Coronary artery (tissue), 2 donors: ENCODE measurements around the gene ANKRD2.

ENCODE experiments used
- DNase-seq: peaks from one replicate; pipeline ENCODE4 v3.0.0-alpha.2; 2017; ENCODE audit warnings: low spot score
- H3K27ac ChIP-seq, 2 donors: fragments of 200-600 bp; sonication (generic); one replicate each; pipeline ENCODE4 v1.5.1; 2016 to 2019
- H3K4me3 ChIP-seq: fragments of 200-600 bp; sonication (generic); 2 replicates; pipeline ENCODE4 v1.5.1; 2016; ENCODE audit warnings: mild to moderate bottlenecking, moderate library complexity
- TF ChIP-seq, protein P1 (sequence below): fragments of 200-600 bp; sonication (generic); IDR thresholded peaks from one replicate; pipeline ENCODE4 v1.5.1; 2019; ENCODE audit warnings: antibody characterized with exemption

The ANKRD2 gene

DNA sequence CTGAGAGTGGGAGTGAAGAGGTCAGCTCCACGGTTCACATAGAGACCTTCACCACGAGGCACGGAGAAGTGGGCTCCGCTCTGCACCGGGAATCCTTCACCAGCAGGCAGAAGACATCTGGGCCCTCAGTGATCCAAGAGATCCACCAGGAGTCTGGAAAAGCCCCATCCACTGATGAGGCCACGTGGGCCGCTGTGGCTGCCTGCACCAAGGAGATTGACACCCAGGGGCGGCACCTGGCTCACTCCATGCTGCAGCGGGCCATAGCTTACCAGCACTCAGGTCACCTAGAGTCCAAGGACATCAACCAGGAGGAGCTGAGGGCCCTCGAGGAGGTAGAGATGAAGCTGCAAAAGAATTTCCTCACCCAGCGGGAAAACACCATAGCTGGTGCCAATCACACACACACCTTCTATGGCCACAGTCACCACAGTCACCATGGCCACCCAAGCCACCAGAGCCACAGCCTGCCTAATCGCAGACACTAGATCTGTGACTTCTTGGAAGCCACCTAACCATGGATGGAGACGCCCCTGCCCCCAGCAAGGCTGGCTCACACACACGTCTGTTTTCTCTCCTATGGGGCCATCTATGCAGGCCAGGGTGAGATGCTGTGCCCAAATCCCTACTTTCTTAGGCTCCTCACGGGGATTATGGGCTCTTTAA lies 17.6 kb downstream of the ANKRD2 start:
- no peak overlapping the region for H3K4me3 ChIP-seq
- DNase-seq = no peak
- TF ChIP-seq, protein P1, sequence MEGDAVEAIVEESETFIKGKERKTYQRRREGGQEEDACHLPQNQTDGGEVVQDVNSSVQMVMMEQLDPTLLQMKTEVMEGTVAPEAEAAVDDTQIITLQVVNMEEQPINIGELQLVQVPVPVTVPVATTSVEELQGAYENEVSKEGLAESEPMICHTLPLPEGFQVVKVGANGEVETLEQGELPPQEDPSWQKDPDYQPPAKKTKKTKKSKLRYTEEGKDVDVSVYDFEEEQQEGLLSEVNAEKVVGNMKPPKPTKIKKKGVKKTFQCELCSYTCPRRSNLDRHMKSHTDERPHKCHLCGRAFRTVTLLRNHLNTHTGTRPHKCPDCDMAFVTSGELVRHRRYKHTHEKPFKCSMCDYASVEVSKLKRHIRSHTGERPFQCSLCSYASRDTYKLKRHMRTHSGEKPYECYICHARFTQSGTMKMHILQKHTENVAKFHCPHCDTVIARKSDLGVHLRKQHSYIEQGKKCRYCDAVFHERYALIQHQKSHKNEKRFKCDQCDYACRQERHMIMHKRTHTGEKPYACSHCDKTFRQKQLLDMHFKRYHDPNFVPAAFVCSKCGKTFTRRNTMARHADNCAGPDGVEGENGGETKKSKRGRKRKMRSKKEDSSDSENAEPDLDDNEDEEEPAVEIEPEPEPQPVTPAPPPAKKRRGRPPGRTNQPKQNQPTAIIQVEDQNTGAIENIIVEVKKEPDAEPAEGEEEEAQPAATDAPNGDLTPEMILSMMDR = no peak
- H3K27ac ChIP-seq = no peak overlapping the region

DNA sequence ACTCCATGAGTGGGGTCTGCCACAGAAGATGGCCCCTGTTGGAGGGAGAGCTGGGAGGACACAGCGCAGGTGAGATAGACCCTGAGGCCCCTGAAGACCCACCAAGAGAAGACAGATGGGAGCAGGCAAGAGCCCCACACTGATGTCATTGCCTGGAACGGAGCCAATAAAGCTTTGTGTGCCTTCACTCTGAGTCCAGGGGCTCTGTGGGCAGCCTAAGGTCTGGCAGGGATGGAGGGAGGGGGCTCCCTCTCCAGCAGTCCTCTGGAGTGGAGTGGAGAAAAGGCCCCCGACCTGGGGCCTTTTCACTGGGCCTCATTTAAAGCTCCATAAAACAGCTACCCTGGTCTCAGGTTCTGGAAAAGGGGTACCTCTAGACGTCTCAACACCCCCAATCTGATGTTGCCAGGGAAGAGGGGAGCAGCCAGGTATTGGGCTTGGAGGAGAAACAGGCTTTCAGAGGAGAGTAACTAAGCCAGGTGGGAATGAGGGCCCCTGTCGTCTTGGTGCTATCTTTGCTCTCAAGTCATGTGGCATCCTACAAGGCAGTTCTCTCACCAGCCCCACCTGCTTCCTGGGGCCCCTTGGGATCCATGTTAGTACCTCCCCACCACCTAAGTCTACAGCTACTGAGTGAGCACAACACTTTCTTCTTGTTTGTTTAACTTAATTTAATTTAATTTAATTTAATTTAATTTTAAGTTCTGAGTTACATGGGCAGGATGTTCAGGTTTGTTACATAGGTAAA lies 18.3 kb downstream of the ANKRD2 start:
- DNase-seq = no peak
- TF ChIP-seq, protein P1 = no peak
- H3K27ac ChIP-seq = no peak overlapping the region
- no peak overlapping the region for H3K4me3 ChIP-seq

DNA sequence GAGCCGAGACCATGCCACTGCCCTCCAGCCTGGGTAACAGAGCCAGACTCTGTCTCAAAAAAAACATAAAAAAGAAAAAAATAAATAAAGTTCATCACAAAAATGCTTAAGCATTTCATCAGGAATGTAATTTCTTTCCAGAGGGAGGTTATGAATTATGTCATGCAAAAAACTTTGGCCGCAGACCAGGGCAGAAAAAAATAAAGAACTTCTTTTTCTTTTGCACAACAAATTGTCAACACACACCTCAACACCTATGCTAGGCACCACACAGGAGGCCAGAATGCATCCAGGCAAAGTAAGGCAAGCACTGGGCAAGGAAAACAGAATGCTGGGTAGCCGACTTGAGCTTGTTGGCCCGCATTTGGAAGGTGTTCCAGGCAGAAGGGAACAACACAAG lies 20.8 kb downstream of the ANKRD2 start:
- no peak for DNase-seq
- TF ChIP-seq, protein P1 = no peak
- no peak overlapping the region for H3K4me3 ChIP-seq
- H3K27ac ChIP-seq = peak overlapping the region; percentile 25 to 92

DNA sequence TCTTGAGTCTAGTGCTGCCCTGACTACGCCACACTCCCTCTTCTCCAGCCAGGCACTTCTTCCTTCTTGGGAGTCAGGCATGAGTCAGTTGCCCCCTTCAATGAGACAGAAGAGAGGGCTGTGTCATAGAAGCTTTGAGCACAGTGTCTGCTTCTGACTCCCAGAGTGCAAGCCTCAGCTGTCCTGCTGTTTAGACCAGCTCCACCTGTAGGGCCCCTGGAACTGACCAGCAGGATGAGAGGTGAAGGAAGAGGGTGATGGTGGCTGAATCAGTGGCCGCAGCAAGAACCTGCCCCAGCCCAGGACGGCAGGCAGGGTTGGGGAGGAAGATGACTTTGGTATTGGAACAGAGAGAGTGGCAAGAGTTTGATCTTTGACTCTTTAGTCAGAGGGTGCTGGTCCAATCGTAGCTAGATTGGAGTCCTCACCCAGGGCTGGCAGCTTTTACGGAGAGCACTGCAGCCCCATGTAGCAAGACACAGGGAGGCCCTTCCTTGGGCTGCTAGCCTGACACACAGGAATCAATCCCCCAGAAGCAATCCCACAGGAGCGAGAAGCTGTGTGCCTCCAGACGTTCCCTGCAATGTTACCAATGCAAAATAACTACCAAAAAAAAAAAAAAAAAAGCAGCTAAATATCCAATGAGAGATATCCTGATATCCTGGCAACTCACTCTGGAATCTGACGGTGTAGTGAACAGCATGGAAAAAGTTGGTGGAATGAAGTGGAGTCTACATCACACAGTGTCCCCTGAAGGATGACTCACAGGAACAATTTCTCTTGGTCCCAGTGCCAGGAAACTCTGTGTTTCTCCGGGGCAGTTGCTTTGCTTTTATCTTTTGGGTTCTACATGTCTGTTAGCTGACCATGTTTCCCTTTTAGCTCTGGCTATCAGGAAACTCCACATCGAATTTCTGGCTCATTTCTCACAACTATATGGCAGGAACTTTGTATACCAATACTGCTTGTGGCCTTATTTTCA lies 23.8 kb downstream of the ANKRD2 start:
- H3K4me3 ChIP-seq = peak overlapping the region; percentile 42
- DNase-seq = peak; percentile 92

DNA sequence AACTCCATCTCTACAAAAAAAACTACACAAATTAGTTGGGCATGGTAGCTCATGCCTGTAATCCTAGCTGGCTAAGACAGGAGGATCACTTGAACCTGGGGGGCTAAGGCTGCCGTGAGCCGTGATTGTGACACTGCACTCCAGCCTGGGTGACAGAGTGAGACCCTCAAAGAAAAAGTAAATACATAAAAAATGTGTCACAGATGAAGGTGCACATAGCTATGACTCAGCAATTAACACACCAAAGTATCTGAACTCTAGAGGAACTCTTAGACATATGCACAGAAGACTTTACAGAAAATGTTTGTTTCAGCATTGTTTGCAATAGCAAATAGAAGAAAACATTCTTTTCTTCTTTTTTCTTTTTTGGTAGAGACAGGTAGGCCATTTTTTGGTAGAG lies 25.2 kb downstream of the ANKRD2 start:
- TF ChIP-seq, protein P1 = no peak
- peak overlapping the region in 1 of 2 donors; percentile 79 for H3K27ac ChIP-seq
- no peak for DNase-seq
- no peak overlapping the region for H3K4me3 ChIP-seq

More for the DNA sequence above, 23.8 kb downstream of the ANKRD2 start:
- H3K27ac ChIP-seq = peak overlapping the region; percentile 91 to 99
- TF ChIP-seq, protein P1 = no peak

DNA sequence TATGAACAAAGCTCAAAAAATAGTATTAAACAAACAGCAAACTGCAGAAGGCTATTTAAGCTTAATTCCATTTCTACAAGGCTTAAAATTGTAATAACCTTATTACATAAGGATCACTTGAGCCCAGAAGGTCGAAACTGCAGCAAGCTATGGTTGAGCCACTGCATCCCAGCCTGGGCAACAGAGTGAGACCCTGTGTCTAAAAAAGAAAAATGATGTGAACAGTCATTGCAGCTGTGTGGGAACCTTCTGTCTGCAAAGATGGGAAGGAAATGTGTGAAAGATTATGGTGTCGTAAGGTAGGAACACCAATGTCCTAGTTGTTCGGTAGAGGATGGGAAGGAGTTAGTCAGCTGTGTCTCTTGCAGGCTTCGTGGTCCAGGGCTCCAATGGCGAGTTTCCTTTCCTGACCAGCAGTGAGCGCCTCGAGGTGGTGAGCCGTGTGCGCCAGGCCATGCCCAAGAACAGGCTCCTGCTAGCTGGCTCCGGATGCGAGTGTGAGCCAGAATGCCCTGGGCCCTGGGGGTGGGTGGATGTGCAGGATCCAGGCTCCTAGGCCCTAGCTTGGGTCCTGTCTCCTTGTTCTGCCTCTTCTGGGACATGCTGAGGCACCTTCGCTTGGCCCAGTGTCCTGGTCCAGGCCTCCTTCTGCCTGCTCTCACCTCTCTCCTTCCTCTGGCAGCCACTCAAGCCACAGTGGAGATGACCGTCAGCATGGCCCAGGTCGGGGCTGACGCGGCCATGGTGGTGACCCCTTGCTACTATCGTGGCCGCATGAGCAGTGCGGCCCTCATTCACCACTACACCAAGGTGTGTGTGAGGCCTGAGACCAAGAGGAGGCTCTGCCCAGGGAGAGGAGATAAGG lies 26.1 kb downstream of the ANKRD2 start:
- peak; percentile 71 for DNase-seq
- TF ChIP-seq, protein P1 = no peak

More for the DNA sequence above, 26.1 kb downstream of the ANKRD2 start:
- no peak overlapping the region for H3K4me3 ChIP-seq
- no peak overlapping the region for H3K27ac ChIP-seq
